ENCODE results near the gene DACT3. TPM values are rescaled to one million over a fixed set of nuclear protein-coding genes. Genes with fewer than 3 reads are reported as not detected.
"Not testable (repeated sequence)": the region's sequence is repeated elsewhere in the genome, so short reads cannot be mapped to it uniquely, and the experiment has no call there.

DACT3 gene
- polyA plus RNA-seq, 12 donors = 9.8 to 25.7 (median 16.3) TPM; not detected in 1

DNA sequence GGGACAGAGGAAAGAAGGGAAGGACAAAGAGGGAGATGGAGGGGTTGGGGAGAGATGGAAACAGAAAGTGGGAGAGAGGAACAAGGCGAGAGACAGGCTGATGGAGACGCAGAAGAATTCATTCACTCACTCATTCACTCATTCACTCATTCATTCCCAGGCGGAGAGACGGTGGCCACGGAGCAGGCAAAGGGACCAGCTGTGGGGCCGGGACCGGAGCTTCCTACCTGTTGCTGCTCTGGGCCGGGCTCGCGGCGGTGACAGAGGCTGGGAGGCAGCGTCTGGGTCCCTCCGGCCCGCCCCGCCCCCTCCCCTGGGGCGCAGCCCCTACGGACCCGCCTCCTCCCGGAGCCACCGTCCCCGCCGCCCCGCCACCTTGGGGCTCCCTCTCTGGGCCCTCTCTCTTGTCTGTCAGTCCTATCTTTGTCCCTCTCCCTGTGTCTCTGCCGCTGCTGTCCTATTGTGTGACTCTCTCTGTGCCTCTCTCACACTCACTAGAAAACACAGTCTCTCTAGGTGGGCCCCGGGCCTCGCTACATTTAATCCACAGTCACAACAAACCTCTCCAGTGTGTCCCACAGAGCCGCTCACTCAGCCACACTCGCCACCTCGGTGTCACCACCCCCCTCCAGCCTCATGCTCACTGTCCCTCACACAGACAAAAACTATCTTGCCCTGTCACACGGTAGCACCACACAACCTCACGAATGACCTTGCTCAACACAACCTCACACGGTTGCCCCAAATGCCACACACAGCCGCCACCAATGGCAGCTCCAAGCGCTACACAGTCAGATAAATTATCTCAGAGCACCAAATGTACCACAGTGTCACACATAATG, 24.8 kb downstream of the DACT3 start, which contains the start of gene GNG8:
GNG8 (minus strand) TSS at position 283 of the 842 bp plus-strand sequence. CDS start 1,520 bp downstream, outside the sequence.
- DNase-seq = no peak

GRCh38 chr19:46634656-46635218, 26.2 kb downstream of the DACT3 start:
- no peak for DNase-seq

DNA sequence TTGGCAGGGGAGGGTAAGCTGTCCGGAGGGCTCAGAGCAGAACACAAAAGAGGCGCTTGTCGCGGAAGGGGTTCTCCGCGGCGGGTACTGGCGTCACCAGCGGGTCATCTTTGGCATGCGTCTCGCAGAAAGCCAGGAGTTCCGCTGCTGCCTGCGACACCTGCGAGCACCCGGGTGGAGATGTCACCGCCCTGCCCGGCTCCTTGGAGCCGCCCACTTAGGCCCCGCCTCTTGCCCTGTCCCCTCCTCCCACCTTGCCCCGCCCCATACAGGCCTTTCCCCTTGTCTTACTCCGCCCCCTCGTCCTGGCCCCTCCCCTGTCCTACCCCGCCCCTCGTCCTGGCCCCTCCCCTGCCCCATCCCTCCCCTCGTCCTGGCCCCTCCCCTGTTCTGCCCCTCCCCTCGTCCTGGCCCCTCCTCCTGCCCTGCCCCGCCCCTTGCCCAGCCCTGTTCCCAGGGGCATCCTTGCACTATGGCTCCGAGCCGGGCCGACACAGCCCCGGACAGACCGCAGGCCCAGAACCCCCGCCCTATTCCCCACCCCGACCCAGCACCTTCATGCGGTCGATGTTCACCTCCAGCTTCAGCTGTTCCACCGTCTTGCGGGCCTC, 26.8 kb downstream of the DACT3 start:
- DNase-seq = no peak

GRCh38 chr19:46633130-46633529, 27.9 kb downstream of the DACT3 start:
- no peak for DNase-seq

GRCh38 chr19:46631481-46631880, 29.5 kb downstream of the DACT3 start:
- no peak for DNase-seq

DNA sequence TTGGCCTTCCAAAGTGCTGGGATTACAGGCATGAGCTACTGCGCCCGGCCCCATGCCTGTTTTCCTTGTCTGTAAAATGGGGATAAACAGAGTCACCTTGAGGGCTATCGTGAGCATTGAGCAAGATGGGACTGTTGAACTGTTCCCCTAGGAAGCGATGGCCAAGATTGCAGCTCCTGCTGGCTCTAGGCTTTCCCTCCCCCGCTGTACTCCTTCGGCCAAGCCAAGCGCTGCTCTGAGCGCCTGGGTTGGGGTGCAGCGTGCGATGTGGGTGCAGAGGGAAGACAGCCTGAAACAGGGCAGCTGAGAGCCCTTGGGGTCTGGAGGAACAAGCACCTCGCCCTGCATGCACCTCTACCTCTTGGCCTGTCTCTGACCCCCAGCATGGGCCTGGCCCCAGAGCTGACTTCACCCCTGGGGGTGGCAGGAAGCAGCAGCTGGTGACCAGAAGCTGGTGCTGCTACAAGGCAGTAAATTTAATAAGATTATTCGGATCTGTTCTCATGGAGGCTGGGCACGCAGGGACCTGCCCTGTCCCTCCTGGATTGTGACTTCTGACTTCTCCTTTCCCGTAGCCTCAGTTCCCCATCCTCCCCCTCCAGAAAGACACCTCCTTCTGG, 30.3 kb downstream of the DACT3 start:
- no peak for DNase-seq

DNA sequence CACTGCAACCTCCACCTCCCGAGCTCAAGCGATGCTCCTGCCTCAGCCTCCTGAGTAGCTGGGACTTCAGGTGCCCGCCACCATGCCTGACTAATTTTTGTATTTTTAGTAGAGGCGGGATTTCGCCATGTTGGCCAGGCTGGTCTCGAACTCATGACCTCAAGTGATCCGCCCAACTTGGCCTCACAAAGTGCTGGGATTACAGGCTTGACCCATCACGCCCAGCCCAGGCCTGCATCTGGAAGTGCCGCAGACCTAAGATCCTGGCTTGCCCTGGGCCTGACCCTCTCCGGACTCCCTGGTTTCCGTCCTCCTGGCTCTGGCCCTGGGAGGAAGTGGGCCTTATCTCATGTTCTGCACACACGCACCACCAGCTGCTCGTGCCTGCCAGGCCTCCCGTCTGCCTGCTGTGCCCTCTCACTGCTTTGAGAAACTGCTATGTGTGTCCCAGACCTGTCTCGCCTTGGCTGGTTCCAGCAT, 31.4 kb downstream of the DACT3 start:
- no peak for DNase-seq

DNA sequence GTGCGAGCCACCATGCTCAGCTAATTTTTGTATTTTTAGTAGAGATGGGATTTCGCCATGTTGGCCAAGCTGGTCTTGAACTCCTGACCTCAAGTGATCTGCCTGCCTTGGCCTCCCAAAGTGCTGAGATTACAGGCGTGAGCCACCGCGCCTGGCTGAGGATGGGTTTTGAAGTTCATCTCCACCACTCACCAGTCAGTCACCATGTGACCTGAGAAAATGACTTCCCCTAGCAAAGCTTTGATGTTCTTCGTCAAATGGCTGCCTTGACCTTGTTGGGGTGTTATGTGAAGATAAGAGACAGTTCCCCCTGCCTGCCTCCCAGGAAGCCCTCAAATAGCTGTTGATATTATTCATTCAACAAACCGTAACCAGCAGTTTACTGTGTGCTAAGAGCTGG, 32.0 kb downstream of the DACT3 start:
- not testable (repeated sequence) for DNase-seq

DNA sequence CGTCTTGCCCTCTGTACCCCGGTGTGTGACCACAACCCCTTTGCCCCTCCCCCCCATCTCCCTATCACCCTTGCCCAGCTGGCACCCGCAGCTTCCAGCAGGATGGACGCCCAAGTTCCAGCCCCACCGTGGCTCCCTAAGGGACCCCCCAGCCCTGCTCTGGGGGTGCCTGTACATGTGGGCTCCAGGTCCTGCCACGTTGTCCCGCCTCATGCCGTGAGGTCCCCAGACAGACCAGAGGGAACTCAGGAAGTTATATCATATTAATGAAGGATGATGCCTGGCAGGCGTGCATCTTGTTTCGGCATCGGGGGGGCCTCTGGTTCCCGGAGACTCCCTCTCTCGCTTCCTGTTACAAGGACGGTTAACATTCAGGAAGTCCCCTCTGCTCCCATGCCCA, 34.5 kb downstream of the DACT3 start:
- DNase-seq = no peak

DNA sequence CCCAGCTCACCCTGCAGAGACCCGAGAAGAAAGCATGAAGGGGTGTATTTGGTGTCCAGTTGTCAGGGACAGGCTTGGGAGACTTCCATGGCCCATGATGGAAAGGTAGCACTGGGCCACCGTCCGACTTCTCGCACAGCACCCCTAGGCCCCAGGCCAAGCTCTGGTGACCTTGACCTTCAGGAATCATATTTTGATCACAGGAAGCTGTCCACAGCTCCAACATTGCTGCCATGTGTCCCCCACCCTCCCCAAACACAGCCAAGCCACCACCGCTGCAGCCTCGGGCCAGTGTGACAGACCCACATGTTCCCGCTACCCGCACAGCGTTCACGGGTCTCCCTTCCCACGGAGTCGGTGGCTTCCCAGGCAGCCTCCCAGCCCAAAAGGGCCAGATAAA, 35.3 kb downstream of the DACT3 start:
- no peak for DNase-seq

GRCh38 chr19:46624958-46625661, 35.9 kb downstream of the DACT3 start, which contains the start of gene PTGIR:
PTGIR (minus strand) TSS chr19:46625089; CDS start chr19:46624225, 864 bp downstream.
- DNase-seq = peak; percentile 78

GRCh38 chr19:46623915-46624502, 37.0 kb downstream of the DACT3 start:
- no peak for DNase-seq

GRCh38 chr19:46622118-46622446, 38.9 kb downstream of the DACT3 start:
- no peak for DNase-seq

GRCh38 chr19:46621191-46622117, 39.5 kb downstream of the DACT3 start:
- DNase-seq = no peak

DNA sequence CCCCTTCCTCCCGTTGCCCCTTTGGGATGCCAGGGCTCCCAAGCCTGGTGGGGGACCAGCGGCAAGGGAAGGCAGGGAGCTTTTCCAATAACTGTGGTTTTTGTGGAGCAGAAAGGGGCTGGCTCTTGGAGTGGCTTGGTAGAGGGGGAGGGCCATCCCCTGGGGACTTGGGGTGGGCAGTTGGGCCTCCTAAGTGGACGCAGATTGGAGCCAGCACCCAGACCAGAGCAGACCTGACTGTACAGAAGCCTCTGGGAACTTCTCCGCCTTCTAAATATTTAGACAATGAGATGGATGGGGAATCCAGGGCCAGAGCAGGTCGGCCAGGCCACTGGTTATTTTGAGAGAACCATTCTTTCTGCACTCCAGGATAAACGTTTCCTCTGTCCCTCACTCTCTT, 40.3 kb downstream of the DACT3 start:
- DNase-seq = no peak

- DNase-seq = no peak
Measured at GRCh38 chr19:46620267-46620666, 40.7 kb downstream of the DACT3 start.

DNA sequence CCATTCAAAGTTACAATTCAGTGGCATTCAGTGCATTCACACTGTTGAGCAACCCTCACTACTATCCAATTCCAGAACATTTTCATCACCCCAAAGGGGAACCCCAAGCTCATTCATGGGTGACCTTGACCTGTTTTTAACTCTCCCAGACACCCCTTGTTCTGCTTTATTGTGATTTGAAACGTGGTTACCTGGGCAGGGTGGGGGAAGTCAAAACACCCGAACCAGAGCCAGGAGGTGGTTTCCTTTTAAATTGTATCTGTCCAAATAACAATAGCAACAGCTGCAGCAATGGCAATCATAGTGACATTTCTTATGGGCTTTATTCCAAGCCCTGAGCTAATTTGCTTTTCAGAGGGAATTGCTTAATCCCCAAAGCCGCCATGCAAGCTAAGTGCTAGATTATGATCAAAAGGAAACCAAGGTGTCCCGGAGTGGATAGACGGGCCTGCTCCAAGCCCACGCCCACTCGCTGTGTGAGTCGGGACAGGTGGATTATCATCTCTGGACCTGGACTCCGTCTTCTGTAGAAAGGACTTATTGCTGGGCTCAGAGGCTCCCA, 42.2 kb downstream of the DACT3 start:
- no peak for DNase-seq

GRCh38 chr19:46617601-46618000, 43.4 kb downstream of the DACT3 start:
- no peak for DNase-seq

GRCh38 chr19:46616631-46617322, 44.2 kb downstream of the DACT3 start:
- DNase-seq = no peak
